Chondrocyte (in vitro differentiated cells): Measurements from ENCODE around the gene PARP15. TPM values are rescaled to one million over a fixed set of nuclear protein-coding genes. Genes with fewer than 3 reads are reported as not detected.

ENCODE experiments used
- DNase-seq: peaks from one replicate; pipeline ENCODE4 v3.0.0; 2021; ENCODE audit warnings: mixed read lengths, low spot score
- H3K27ac Mint-ChIP-seq: one replicate; pipeline ENCODE4 v1.8.0; 2021; ENCODE audit warnings: mild to moderate bottlenecking, moderate library complexity, mixed read lengths; ENCODE audit not compliant: unreplicated experiment
- H3K27me3 Mint-ChIP-seq: 2 replicates; pipeline ENCODE4 v1.8.0; 2021; ENCODE audit warnings: low read depth, mixed read lengths
- H3K36me3 Mint-ChIP-seq: 2 replicates; pipeline ENCODE4 v1.8.0; 2021; ENCODE audit warnings: low read depth, mixed read lengths
- H3K4me1 Mint-ChIP-seq: 2 replicates; pipeline ENCODE4 v1.8.0; 2021; ENCODE audit warnings: low read depth, mild to moderate bottlenecking, mixed read lengths
- H3K4me3 Mint-ChIP-seq: one replicate; pipeline ENCODE4 v1.8.0; 2021; ENCODE audit warnings: mild to moderate bottlenecking, moderate library complexity, mixed read lengths; ENCODE audit not compliant: unreplicated experiment
- H3K9me3 Mint-ChIP-seq: 2 replicates; pipeline ENCODE4 v1.8.0; 2021; ENCODE audit warnings: low read depth, mixed read lengths
- CTCF ChIP-seq: fragments of 200-600 bp; sonication (generic); IDR thresholded peaks from 2 replicates; pipeline ENCODE4 v1.5.0; 2021; ENCODE audit warnings: antibody characterized with exemption, mild to moderate bottlenecking, moderate library complexity
- total RNA-seq: library from RNA; stranded (reverse); gene quantifications from 3 replicates; pipeline ENCODE4 v1.2.1, GENCODE V29; 2021

PARP15 gene
- total RNA-seq, 1 donor from 2014 or later: not detected

DNA sequence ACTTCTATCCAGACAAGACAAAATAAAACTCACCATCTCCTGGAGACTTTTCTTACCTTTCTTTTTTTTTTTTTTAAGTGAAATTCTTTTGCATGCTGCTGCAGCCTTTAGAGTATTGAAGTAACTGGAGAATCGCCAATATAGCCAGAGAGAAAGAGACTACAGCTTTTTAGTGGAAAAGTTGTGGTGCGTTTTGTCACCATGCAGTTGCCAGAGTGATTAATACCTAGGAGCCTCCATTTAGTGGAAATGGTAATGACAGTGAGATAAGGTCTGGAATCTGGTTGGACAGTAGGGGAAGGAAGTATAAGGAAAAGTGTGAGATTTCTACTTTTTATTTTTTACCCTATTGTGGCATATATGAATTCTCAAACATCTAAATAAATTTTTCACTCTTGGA, 85.1 kb downstream of the PARP15 start:
- H3K36me3 Mint-ChIP-seq: no peaks in the 10 kb centered on the region
- no peaks in the 10 kb centered on the region for H3K4me1 Mint-ChIP-seq
- peaks cover 11% of the 10 kb centered on the region for H3K9me3 Mint-ChIP-seq
- DNase-seq: no peak
- H3K4me3 Mint-ChIP-seq: no peak overlapping the region
- H3K27me3 Mint-ChIP-seq: peaks cover 21% of the 10 kb centered on the region
- TF ChIP-seq CTCF: no peak
- no peak overlapping the region for H3K27ac Mint-ChIP-seq

GRCh38 chr3:122665226-122665786, 87.9 kb downstream of the PARP15 start:
- H3K27me3 Mint-ChIP-seq: peaks cover 12% of the 10 kb centered on the region
- DNase-seq: no peak
- no peak for TF ChIP-seq CTCF
- peaks cover 11% of the 10 kb centered on the region for H3K9me3 Mint-ChIP-seq
- H3K27ac Mint-ChIP-seq: no peak overlapping the region
- no peak overlapping the region for H3K4me3 Mint-ChIP-seq
- no peaks in the 10 kb centered on the region for H3K4me1 Mint-ChIP-seq
- no peaks in the 10 kb centered on the region for H3K36me3 Mint-ChIP-seq

GRCh38 chr3:122665881-122666280, 88.4 kb downstream of the PARP15 start:
- DNase-seq: no peak
- no peak overlapping the region for H3K4me3 Mint-ChIP-seq
- no peaks in the 10 kb centered on the region for H3K4me1 Mint-ChIP-seq
- no peak for TF ChIP-seq CTCF
- no peaks in the 10 kb centered on the region for H3K36me3 Mint-ChIP-seq
- H3K9me3 Mint-ChIP-seq: peaks cover 8% of the 10 kb centered on the region
- no peak overlapping the region for H3K27ac Mint-ChIP-seq
- H3K27me3 Mint-ChIP-seq: peaks cover 12% of the 10 kb centered on the region

GRCh38 chr3:122668930-122669730, 91.7 kb downstream of the PARP15 start:
- no peak overlapping the region for H3K4me3 Mint-ChIP-seq
- no peaks in the 10 kb centered on the region for H3K4me1 Mint-ChIP-seq
- H3K27me3 Mint-ChIP-seq: no peaks in the 10 kb centered on the region
- TF ChIP-seq CTCF: no peak
- no peak for DNase-seq
- H3K36me3 Mint-ChIP-seq: no peaks in the 10 kb centered on the region
- H3K9me3 Mint-ChIP-seq: no peaks in the 10 kb centered on the region
- H3K27ac Mint-ChIP-seq: no peak overlapping the region

DNA sequence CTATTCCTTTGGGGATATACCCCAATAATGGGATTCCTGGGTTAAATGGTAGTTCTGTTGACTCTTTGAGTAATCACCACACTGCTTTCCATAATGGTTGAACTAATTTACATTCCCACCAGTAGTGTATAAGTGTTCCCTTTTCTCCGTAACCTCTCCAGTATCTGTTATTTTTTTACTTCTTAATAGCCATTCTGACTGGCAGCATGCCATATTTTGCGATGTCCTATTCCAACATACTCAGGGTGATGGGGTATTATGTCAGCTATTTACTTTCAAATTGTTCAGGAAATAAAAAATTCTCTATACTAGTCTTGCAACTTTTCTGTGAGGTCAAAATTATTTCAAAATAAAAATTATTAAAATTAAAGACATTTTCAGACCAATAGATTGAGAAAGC, 94.1 kb downstream of the PARP15 start:
- Mint-ChIP-seq H3K4me1 (peaks cover 4% of the 10 kb centered on the region), H3K27me3 (no peaks in the 10 kb centered on the region), H3K27ac (no peak overlapping the region), H3K36me3 (no peaks in the 10 kb centered on the region), H3K9me3 (no peaks in the 10 kb centered on the region), H3K4me3 (no peak overlapping the region)
- no peak for DNase-seq
- TF ChIP-seq CTCF: no peak
